AG04450 (cell line): ENCODE measurements around the gene ZNF254. TPM values are rescaled to one million over a fixed set of nuclear protein-coding genes. Genes with fewer than 3 reads are reported as not detected.

Experiments used
- CTCF ChIA-PET: fragments of 300-600, 350-600 bp; formaldehyde crosslinking; extraction: SDS; loops from one replicate; lab custom pipeline; 2022; ENCODE audit warnings: antibody characterized with exemption, inconsistent platforms; lab: Charles Lee
- POLR2A ChIA-PET: fragments of 350-600 bp; formaldehyde crosslinking; extraction: SDS; loops from one replicate; lab custom pipeline; 2021; ENCODE audit warnings: antibody characterized with exemption, inconsistent platforms; lab: Yijun Ruan, JAX
- DNase-seq: peaks from one replicate; pipeline ENCODE4 v3.0.0-alpha.2; 2011; ENCODE audit warnings: low read depth, low spot score
- H3K27ac ChIP-seq: one replicate; pipeline ENCODE4 v1.5.1; 2012; ENCODE audit warnings: low read depth, low read length, control low read depth
- H3K27me3 ChIP-seq: one replicate; pipeline ENCODE4 v1.6.0; 2012; ENCODE audit warnings: low read length; ENCODE audit not compliant: control insufficient read depth, insufficient read depth
- H3K4me3 ChIP-seq: 2 replicates; pipeline ENCODE4 v1.5.1; 2011; ENCODE audit warnings: mild to moderate bottlenecking, low read depth, low read length, control low read depth
- H3K9me3 ChIP-seq: 2 replicates; pipeline ENCODE4 v1.5.1; 2012; ENCODE audit warnings: low read length; ENCODE audit not compliant: control insufficient read depth, insufficient read depth
- polyA plus RNA-seq: library from polyadenylated mRNA; depleted of rRNA; stranded (reverse); fragments of >200 nt; gene quantifications from 2 replicates; pipeline ENCODE4 v1.2.3, GENCODE V29; 2011
- TF ChIP-seq, protein P1 (sequence below): IDR thresholded peaks from 2 replicates; pipeline ENCODE4 v1.5.1; 2011; ENCODE audit warnings: low read depth, low read length, control low read depth, inconsistent platforms

ZNF254 gene
- polyA plus RNA-seq, 1 experiment: 11.4 TPM

- POLR2A ChIA-PET: no interaction called here
- DNase-seq: no peak
- CTCF ChIA-PET: no interaction called here
- Histone ChIP-seq H3K27me3 (no peaks in the 10 kb centered on the region), H3K27ac (no peak overlapping the region), H3K4me3 (no peak overlapping the region), H3K9me3 (no peaks in the 10 kb centered on the region)
- TF ChIP-seq, protein P1, sequence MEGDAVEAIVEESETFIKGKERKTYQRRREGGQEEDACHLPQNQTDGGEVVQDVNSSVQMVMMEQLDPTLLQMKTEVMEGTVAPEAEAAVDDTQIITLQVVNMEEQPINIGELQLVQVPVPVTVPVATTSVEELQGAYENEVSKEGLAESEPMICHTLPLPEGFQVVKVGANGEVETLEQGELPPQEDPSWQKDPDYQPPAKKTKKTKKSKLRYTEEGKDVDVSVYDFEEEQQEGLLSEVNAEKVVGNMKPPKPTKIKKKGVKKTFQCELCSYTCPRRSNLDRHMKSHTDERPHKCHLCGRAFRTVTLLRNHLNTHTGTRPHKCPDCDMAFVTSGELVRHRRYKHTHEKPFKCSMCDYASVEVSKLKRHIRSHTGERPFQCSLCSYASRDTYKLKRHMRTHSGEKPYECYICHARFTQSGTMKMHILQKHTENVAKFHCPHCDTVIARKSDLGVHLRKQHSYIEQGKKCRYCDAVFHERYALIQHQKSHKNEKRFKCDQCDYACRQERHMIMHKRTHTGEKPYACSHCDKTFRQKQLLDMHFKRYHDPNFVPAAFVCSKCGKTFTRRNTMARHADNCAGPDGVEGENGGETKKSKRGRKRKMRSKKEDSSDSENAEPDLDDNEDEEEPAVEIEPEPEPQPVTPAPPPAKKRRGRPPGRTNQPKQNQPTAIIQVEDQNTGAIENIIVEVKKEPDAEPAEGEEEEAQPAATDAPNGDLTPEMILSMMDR: no peak
Measured at GRCh38 chr19:24063295-24063694, 23.7 kb upstream of the ZNF254 start.

DNA sequence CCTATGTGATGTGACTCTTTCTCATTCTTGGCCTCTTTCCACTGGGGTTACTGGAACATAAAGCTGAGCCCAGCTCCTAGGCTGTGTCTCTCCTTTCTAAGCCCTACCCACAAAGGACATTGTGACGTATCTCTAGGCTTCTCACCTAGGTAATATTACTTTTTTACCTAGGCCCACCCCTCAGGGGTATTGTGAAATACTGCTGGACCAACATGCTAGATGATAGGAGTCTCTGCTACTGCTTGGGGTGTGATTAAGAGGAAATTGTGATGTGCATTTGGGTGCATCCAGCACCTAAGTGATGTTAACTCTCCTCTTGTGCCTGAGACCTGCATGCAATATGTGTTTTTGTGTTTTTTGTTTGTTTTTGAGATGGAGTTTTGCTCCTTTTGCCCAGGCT is 22.8 kb upstream of the ZNF254 start:
- no peak for DNase-seq
- TF ChIP-seq, protein P1: no peak
- no peak overlapping the region for H3K4me3 ChIP-seq
- no peaks in the 10 kb centered on the region for H3K9me3 ChIP-seq
- H3K27ac ChIP-seq: no peak overlapping the region
- POLR2A ChIA-PET: no interaction called here
- no peaks in the 10 kb centered on the region for H3K27me3 ChIP-seq
- CTCF ChIA-PET: no interaction called here

DNA sequence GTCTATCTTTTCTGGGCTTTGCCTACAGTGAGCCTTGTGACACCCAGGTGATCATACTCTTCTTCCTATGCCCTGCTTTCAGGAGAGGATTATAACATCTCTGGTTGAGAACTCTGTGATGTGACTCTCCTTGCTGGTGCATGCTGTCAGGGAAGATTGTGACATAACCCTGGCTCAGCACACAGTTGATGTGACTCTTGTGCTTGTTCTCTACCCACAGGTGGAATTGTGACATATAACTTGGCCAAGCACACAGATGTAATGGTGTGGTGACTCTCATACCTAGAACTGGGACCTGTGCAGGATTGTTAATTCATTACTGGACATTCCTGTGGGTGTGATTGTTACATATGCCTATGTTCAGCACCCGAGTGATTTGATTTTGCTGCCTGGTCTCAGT is 21.7 kb upstream of the ZNF254 start:
- CTCF ChIA-PET: no interaction called here
- no peak for DNase-seq
- Histone ChIP-seq H3K9me3 (no peaks in the 10 kb centered on the region), H3K27ac (no peak overlapping the region), H3K27me3 (no peaks in the 10 kb centered on the region), H3K4me3 (no peak overlapping the region)
- POLR2A ChIA-PET: no interaction called here
- TF ChIP-seq, protein P1: no peak

DNA sequence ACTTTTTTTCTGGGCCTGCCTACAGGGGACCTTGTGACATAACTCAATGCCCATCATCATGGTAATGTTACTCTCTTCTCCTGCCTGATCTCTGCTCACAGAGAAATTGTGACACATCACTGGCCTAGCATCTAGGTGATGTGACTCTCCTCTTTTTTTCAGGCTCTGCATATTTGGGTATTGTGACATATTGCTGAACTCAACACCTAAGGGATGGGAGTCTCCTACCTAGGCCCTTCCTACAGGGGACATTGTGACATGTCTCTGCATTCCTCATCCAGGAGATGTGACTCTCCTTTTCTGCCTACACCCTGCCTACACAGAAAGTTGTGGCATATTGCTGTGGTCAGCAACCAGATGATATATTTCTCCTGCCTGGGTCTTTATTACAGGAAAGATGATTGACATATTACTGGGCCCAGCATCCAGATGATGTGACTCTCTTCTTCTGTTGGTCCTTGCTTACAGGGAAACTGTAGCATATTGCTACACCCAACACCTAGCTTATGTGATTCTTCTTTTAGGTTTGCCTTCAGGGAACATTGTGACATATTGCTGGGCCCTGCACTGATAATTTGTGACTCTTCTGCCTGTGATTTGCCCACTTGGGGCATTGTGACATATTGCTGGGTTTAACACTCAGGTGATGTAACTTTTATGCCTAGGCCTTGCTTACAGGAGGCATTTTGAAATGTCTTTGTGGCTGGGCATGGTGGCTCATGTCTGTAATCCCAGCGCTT is 21.0 kb upstream of the ZNF254 start:
- Histone ChIP-seq H3K9me3 (no peaks in the 10 kb centered on the region), H3K4me3 (no peak overlapping the region), H3K27me3 (no peaks in the 10 kb centered on the region), H3K27ac (no peak overlapping the region)
- ChIA-PET POLR2A (no interaction called here), CTCF (no interaction called here)
- TF ChIP-seq, protein P1: no peak
- DNase-seq: no peak

GRCh38 chr19:24069905-24070657 is 16.9 kb upstream of the ZNF254 start:
- ChIA-PET POLR2A (no interaction called here), CTCF (no interaction called here)
- Histone ChIP-seq H3K27ac (no peak overlapping the region), H3K4me3 (no peak overlapping the region), H3K9me3 (no peaks in the 10 kb centered on the region), H3K27me3 (no peaks in the 10 kb centered on the region)
- TF ChIP-seq, protein P1: no peak
- no peak for DNase-seq
